AG08396 (cell line): ENCODE results near the gene C11orf68.

ENCODE experiments used
- DNase-seq: peaks from one replicate; pipeline ENCODE4 v3.0.0; 2012; ENCODE audit warnings: low spot score, mixed read lengths

Gene C11orf68

GRCh38 chr11:65871811-65872548, 46.9 kb downstream of the C11orf68 start:
- peak; percentile 63 for DNase-seq

DNA sequence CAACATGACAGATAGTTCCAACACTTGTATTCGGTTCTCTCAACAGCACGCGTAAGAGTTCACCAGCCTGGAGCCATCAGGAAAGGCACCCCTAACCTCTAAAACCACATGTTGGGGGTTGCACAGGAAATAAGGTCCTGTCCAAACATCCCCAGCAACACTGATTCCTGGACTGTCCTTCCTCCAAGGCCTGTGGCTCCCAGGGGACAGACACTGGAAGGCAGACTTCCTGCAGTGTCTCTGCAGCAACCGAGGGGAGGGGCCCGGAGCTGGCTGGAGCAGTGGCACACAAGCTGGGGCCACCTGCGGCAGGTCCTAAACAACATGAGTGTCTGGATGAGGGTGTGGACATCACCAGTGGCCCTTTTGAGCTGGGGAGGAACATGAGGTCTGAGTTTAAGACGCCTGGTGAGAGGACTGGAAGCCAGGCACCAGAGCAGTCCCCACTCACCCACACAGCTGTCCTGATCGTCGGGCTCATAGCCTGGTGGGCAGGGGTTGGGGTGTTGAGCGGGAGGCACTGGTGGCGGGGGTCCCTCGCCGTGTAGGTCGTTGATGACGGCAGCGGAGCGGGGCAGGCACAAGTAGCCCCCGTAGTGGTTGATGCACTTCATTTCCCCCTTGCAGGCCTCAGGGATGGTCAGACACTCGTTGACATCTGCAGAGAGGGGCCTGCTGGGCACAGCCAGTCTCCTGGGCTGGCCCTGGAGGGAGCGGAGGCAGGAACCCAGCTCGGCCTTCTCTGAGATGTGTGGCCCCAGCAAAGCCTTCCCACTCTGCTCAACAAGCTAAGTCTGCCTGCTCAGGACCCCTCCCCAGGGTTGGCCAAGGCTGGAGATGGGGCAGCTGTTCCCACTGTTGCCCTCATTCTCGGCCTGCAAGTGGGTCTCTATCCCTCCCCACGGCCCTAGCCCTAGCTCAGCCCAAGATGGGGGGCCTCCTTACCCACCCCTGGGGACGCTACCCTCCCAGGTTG, 47.9 kb downstream of the C11orf68 start:
- DNase-seq: no peak

- no peak for DNase-seq
Observed at GRCh38 chr11:65870307-65870658, 48.6 kb downstream of the C11orf68 start.

- no peak for DNase-seq
Observed at GRCh38 chr11:65869643-65870306, 49.1 kb downstream of the C11orf68 start.

- DNase-seq: no peak
Observed at GRCh38 chr11:65868907-65869306, 50.0 kb downstream of the C11orf68 start.

DNA sequence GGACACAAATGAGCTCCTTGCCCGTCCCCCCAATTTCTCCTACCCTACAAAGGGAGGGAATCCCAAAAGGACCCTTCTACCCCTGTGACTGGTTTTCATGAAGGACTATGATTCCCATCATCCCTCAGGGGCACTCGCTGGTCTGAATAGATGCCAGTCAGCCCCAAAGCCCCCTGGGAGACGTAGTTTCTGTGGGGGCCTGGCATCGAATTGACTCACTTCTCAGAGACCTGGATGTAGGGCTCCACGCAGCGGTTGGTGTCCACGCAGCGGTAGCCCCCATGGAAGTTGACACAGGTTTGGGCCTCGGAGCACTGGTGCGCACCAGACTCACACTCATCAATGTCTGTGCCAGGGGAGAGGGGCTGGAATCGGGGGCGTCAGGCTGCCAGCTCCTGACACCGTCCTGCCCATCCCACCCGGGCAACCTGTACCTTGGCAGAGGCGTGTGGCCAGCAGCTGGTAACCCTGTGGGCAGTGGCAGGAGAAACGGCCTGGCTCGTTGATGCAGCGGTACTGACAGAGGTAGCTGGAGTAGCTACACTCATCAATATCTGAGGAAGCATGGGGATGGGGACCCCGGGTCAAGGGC, 50.7 kb downstream of the C11orf68 start:
- no peak for DNase-seq

GRCh38 chr11:65867284-65868071, 51.4 kb downstream of the C11orf68 start:
- DNase-seq: no peak
